HCT116 (cell line): ENCODE measurements around the gene WNT5B. TPM values are rescaled to one million over a fixed set of nuclear protein-coding genes. Genes with fewer than 3 reads are reported as not detected.

Source experiments
- ATAC-seq: fragments of 200-7000 bp; cut with Tn5 transposase; 2 replicates; pipeline ENCODE4 v1.9.1; 2020; ENCODE audit warnings: mild to moderate bottlenecking, moderate library complexity
- BruUV-seq: library from RNA; stranded (reverse); fragments of 400-500 nt; replicated peaks from 2 replicates; lab custom pipeline; 2021; lab: Mats Ljungman, UMichigan
- CTCF ChIA-PET: fragments of 300-600 bp; sonication (Branson Sonifier 250); formaldehyde crosslinking; loops from one replicate; lab custom pipeline; 2021; ENCODE audit warnings: antibody characterized with exemption; lab: Charles Lee
- POLR2A ChIA-PET: fragments of 300-600, 350-600 bp; sonication (Branson Sonifier 250); formaldehyde crosslinking; loops from one replicate; lab custom pipeline; 2021; ENCODE audit warnings: antibody characterized with exemption; lab: Charles Lee
- RAD21 ChIA-PET, 2 experiments: fragments of 300-600 bp; sonication (Branson Sonifier 250); formaldehyde crosslinking; loops; one replicate each; lab custom pipeline; 2023; ENCODE audit warnings: low total read pairs in 2 of 2; ENCODE audit not compliant: uncharacterized antibody in 2 of 2, unreplicated experiment in 2 of 2, low non-redundant PET in 1 of 2; lab: Charles Lee
- DNase-seq: peaks from one replicate; pipeline ENCODE4 v3.0.0-alpha.2; 2010; ENCODE audit warnings: low read depth, low spot score
- H2AFZ ChIP-seq: fragments of 200-600 bp; shearing (Covaris generic), sonication (generic); 2 replicates; pipeline ENCODE4 v1.6.1; 2017; ENCODE audit warnings: low read depth, mixed run types, mixed read lengths, antibody characterized with exemption, low read length; ENCODE audit not compliant: poor library complexity, severe bottlenecking
- H3K27ac ChIP-seq: 2 replicates; pipeline ENCODE4 v1.5.1; 2012; ENCODE audit warnings: low read depth, low read length
- H3K27me3 ChIP-seq: fragments of 200-600 bp; sonication (generic); 2 replicates; pipeline ENCODE4 v1.6.1; 2016; ENCODE audit warnings: mixed run types, low read length, mixed read lengths; ENCODE audit not compliant: insufficient read depth
- H3K36me3 ChIP-seq, 2 experiments: fragments of 200-500 bp in 1 of 2; fragments of 200-600 bp in 1 of 2; sonication (Bioruptor generic) in 1 of 2; sonication (generic) in 1 of 2; 2 replicates each; pipeline versions ENCODE4 v1.5.1 to v1.6.1; 2014 to 2016; ENCODE audit warnings: low read length in 2 of 2, inconsistent platforms in 1 of 2, mixed read lengths in 1 of 2, mixed run types in 1 of 2; ENCODE audit not compliant: insufficient read depth in 2 of 2, control insufficient read depth in 1 of 2
- H3K4me1 ChIP-seq, 2 experiments: fragments of 200-600 bp in 1 of 2; sonication (generic) in 1 of 2; 2 replicates each; pipeline versions ENCODE4 v1.5.1 to v1.6.1; 2012 to 2017; ENCODE audit warnings: low read length in 2 of 2, inconsistent platforms in 1 of 2, mild to moderate bottlenecking in 1 of 2, mixed read lengths in 1 of 2, mixed run types in 1 of 2, moderate library complexity in 1 of 2; ENCODE audit not compliant: insufficient read depth in 2 of 2, control insufficient read depth in 1 of 2
- H3K4me2 ChIP-seq: fragments of 200-600 bp; sonication (generic); 2 replicates; pipeline ENCODE4 v1.6.1; 2017; ENCODE audit warnings: mixed run types, low read length, mixed read lengths
- H3K4me3 ChIP-seq, 2 experiments: fragments of 200-600 bp in 1 of 2; sonication (generic) in 1 of 2; replicated peaks in 1 of 2; 2 replicates each; pipeline ENCODE4 v1.5.1; 2011 to 2016; ENCODE audit warnings: low read length in 2 of 2, control low read depth in 1 of 2, low read depth in 1 of 2, mild to moderate bottlenecking in 1 of 2, mixed read lengths in 1 of 2, mixed run types in 1 of 2
- H3K79me2 ChIP-seq: fragments of 200-600 bp; sonication (generic); 2 replicates; pipeline ENCODE4 v1.6.1; 2017; ENCODE audit warnings: mild to moderate bottlenecking, mixed run types, low read length, moderate library complexity, mixed read lengths; ENCODE audit not compliant: insufficient read depth
- H3K9ac ChIP-seq: fragments of 200-600 bp; sonication (generic); 2 replicates; pipeline ENCODE4 v1.6.1; 2016; ENCODE audit warnings: low read length, mixed read lengths
- H3K9me2 ChIP-seq: fragments of 200-600 bp; sonication (generic), shearing (Covaris generic); 2 replicates; pipeline ENCODE4 v1.6.1; 2017; ENCODE audit warnings: mixed run types, mild to moderate bottlenecking, moderate library complexity; ENCODE audit not compliant: insufficient read depth
- H3K9me3 ChIP-seq, 2 experiments: fragments of 200-500 bp in 1 of 2; fragments of 200-600 bp in 1 of 2; sonication (Bioruptor generic) in 1 of 2; sonication (generic) in 1 of 2; 2 replicates each; pipeline ENCODE4 v1.6.1; 2014 to 2017; ENCODE audit warnings: low read length in 2 of 2, mixed read lengths in 2 of 2, inconsistent platforms in 1 of 2, low read depth in 1 of 2, mild to moderate bottlenecking in 1 of 2, mixed run types in 1 of 2, moderate library complexity in 1 of 2; ENCODE audit not compliant: control insufficient read depth in 1 of 2, insufficient read depth in 1 of 2
- H4K20me1 ChIP-seq: fragments of 200-600 bp; sonication (generic), shearing (Covaris generic); 2 replicates; pipeline ENCODE4 v1.6.1; 2017; ENCODE audit warnings: mixed run types, mild to moderate bottlenecking, moderate library complexity; ENCODE audit not compliant: insufficient read depth
- CBX3 ChIP-seq: IDR thresholded peaks from 2 replicates; pipeline ENCODE4 v1.6.1; 2012; ENCODE audit warnings: low read depth
- CEBPB ChIP-seq: IDR thresholded peaks from 2 replicates; pipeline ENCODE4 v1.6.1; 2012; ENCODE audit warnings: low read depth
- EGR1 ChIP-seq: IDR thresholded peaks from 2 replicates; pipeline ENCODE4 v1.6.1; 2012; ENCODE audit warnings: low read depth
- ELF1 ChIP-seq: IDR thresholded peaks from 2 replicates; pipeline ENCODE4 v1.6.1; 2012; ENCODE audit warnings: low read depth, borderline replicate concordance
- EZH2 ChIP-seq: fragments of 200-600 bp; sonication (generic); IDR thresholded peaks from 2 replicates; pipeline ENCODE4 v1.6.1; 2017; ENCODE audit warnings: antibody characterized with exemption, mixed run types
- FOSL1 ChIP-seq: IDR thresholded peaks from 2 replicates; pipeline ENCODE4 v1.6.1; 2012; ENCODE audit warnings: low read depth
- JUND ChIP-seq: IDR thresholded peaks from 2 replicates; pipeline ENCODE4 v1.6.1; 2012
- MAX ChIP-seq: IDR thresholded peaks from 2 replicates; pipeline ENCODE4 v1.6.1; 2012
- POLR2A ChIP-seq: IDR thresholded peaks from 2 replicates; pipeline ENCODE4 v1.7.0; 2011; ENCODE audit warnings: borderline replicate concordance; ENCODE audit not compliant: insufficient read depth, insufficient read length; ENCODE audit errors: extremely low read depth
- POLR2AphosphoS5 ChIP-seq: IDR thresholded peaks from 2 replicates; pipeline ENCODE4 v1.6.1; 2011; ENCODE audit warnings: mild to moderate bottlenecking, low read depth, low read length, moderate library complexity
- SIN3A ChIP-seq: IDR thresholded peaks from 2 replicates; pipeline ENCODE4 v1.6.1; 2012; ENCODE audit warnings: low read depth
- SRF ChIP-seq: IDR thresholded peaks from 2 replicates; pipeline ENCODE4 v1.6.1; 2012; ENCODE audit warnings: low read depth
- TCF7L2 ChIP-seq: IDR thresholded peaks from 2 replicates; pipeline ENCODE4 v1.7.0; 2011; ENCODE audit warnings: borderline replicate concordance, inconsistent platforms; ENCODE audit not compliant: insufficient read depth, insufficient read length; ENCODE audit errors: extremely low read depth
- YY1 ChIP-seq: IDR thresholded peaks from 2 replicates; pipeline ENCODE4 v1.6.1; 2011; ENCODE audit warnings: low read length, low read depth, moderate library complexity, mild to moderate bottlenecking; ENCODE audit not compliant: insufficient replicate concordance; ENCODE audit errors: extremely low read depth
- ZNF274 ChIP-seq: fragments of 200-500 bp; sonication (Bioruptor generic); IDR thresholded peaks from 2 replicates; pipeline ENCODE4 v1.6.1; 2014; ENCODE audit warnings: mild to moderate bottlenecking, low read depth, low read length, inconsistent platforms
- intact Hi-C: fragments of 100-400 bp; cut with micrococcal nuclease; formaldehyde crosslinking; loops from 2 replicates; pipeline ENCODE4 v1.10.0; 2022
- total RNA-seq: library from RNA; stranded (reverse); gene quantifications from one replicate; pipeline ENCODE4 v1.2.1, GENCODE V29; 2021; ENCODE audit not compliant: unreplicated experiment
- TF ChIP-seq, protein P1 (sequence below): IDR thresholded peaks from 2 replicates; pipeline ENCODE4 v1.6.1; 2012; ENCODE audit warnings: low read depth
- TF ChIP-seq, protein P2 (sequence below): IDR thresholded peaks from 2 replicates; pipeline ENCODE4 v1.6.1; 2011; ENCODE audit warnings: mild to moderate bottlenecking, low read length, moderate library complexity; ENCODE audit not compliant: insufficient replicate concordance; ENCODE audit errors: extremely low read depth
- TF ChIP-seq, protein P3 (sequence below): IDR thresholded peaks from 2 replicates; pipeline ENCODE4 v1.6.1; 2012

The WNT5B gene
- total RNA-seq, 1 experiment from 2014 or later: 0.52 TPM

- no peaks in the 10 kb centered on the region for H3K9me3 ChIP-seq
- peaks cover 10% of the 10 kb centered on the region; the same call in 1 of the 2 replicates for H3K27me3 ChIP-seq
- intact Hi-C loops: no loop called here
- H3K79me2 ChIP-seq: no peaks in the 10 kb centered on the region
- no TSS peak for BruUV-seq
- POLR2A ChIA-PET: no interaction called here
- no peak for ATAC-seq
- no peaks in the 10 kb centered on the region for H3K9me2 ChIP-seq
- no peak overlapping the region for H2AFZ ChIP-seq
- CTCF ChIA-PET: interaction anchor here (1.9 kb wide), 1 partner anchor 10 kb away, joined by 13 read pairs; no protein-coding TSS in a partner anchor
- no peak overlapping the region for H3K4me2 ChIP-seq
- no peak for DNase-seq
- H4K20me1 ChIP-seq: no peaks in the 10 kb centered on the region
- no peak overlapping the region for H3K4me3 ChIP-seq
- RAD21 ChIA-PET: no interaction called here
- H3K9ac ChIP-seq: no peak overlapping the region
- H3K4me1 ChIP-seq: peaks cover 0 to 4% of the 10 kb centered on the region in 2 experiments; a peak in 1 of 4 replicates
- H3K36me3 ChIP-seq: no peaks in the 10 kb centered on the region
- H3K27ac ChIP-seq: no peak overlapping the region
- TF ChIP-seq YY1: no peak
- no peak for TF ChIP-seq FOSL1
- no peak for TF ChIP-seq CBX3
- TF ChIP-seq SIN3A: no peak
- TF ChIP-seq POLR2AphosphoS5: no peak
- TF ChIP-seq EGR1: no peak
- no peak for TF ChIP-seq MAX
- no peak for TF ChIP-seq ELF1
- no peak for TF ChIP-seq CEBPB
- no peak for TF ChIP-seq EZH2
- TF ChIP-seq, protein P1, sequence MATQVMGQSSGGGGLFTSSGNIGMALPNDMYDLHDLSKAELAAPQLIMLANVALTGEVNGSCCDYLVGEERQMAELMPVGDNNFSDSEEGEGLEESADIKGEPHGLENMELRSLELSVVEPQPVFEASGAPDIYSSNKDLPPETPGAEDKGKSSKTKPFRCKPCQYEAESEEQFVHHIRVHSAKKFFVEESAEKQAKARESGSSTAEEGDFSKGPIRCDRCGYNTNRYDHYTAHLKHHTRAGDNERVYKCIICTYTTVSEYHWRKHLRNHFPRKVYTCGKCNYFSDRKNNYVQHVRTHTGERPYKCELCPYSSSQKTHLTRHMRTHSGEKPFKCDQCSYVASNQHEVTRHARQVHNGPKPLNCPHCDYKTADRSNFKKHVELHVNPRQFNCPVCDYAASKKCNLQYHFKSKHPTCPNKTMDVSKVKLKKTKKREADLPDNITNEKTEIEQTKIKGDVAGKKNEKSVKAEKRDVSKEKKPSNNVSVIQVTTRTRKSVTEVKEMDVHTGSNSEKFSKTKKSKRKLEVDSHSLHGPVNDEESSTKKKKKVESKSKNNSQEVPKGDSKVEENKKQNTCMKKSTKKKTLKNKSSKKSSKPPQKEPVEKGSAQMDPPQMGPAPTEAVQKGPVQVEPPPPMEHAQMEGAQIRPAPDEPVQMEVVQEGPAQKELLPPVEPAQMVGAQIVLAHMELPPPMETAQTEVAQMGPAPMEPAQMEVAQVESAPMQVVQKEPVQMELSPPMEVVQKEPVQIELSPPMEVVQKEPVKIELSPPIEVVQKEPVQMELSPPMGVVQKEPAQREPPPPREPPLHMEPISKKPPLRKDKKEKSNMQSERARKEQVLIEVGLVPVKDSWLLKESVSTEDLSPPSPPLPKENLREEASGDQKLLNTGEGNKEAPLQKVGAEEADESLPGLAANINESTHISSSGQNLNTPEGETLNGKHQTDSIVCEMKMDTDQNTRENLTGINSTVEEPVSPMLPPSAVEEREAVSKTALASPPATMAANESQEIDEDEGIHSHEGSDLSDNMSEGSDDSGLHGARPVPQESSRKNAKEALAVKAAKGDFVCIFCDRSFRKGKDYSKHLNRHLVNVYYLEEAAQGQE: no peak
- TF ChIP-seq, protein P2, sequence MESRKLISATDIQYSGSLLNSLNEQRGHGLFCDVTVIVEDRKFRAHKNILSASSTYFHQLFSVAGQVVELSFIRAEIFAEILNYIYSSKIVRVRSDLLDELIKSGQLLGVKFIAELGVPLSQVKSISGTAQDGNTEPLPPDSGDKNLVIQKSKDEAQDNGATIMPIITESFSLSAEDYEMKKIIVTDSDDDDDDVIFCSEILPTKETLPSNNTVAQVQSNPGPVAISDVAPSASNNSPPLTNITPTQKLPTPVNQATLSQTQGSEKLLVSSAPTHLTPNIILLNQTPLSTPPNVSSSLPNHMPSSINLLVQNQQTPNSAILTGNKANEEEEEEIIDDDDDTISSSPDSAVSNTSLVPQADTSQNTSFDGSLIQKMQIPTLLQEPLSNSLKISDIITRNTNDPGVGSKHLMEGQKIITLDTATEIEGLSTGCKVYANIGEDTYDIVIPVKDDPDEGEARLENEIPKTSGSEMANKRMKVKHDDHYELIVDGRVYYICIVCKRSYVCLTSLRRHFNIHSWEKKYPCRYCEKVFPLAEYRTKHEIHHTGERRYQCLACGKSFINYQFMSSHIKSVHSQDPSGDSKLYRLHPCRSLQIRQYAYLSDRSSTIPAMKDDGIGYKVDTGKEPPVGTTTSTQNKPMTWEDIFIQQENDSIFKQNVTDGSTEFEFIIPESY: no peak
- TF ChIP-seq JUND: no peak
- TF ChIP-seq SRF: no peak
- TF ChIP-seq TCF7L2: no peak
- TF ChIP-seq, protein P3, sequence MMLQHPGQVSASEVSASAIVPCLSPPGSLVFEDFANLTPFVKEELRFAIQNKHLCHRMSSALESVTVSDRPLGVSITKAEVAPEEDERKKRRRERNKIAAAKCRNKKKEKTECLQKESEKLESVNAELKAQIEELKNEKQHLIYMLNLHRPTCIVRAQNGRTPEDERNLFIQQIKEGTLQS: no peak
- no peak for TF ChIP-seq POLR2A
- no peak for TF ChIP-seq ZNF274
Measured at GRCh38 chr12:1644534-1645438, 15.8 kb downstream of the WNT5B start.
